ES-I3 (cell line): ENCODE measurements around the gene STK11.

Source experiments
- H3K36me3 ChIP-seq: 2 replicates; pipeline ENCODE4 v1.6.1; 2013; ENCODE audit warnings: mild to moderate bottlenecking, low read length, control low read depth, moderate library complexity; ENCODE audit not compliant: insufficient read depth
- H3K4me1 ChIP-seq: 2 replicates; pipeline ENCODE4 v1.6.1; 2013; ENCODE audit warnings: mild to moderate bottlenecking, control low read depth, low read length; ENCODE audit not compliant: insufficient read depth
- H3K9ac ChIP-seq: 2 replicates; pipeline ENCODE4 v1.6.1; 2013; ENCODE audit warnings: low read depth, mild to moderate bottlenecking, low read length, moderate library complexity
- H3K9me3 ChIP-seq: 2 replicates; pipeline ENCODE4 v1.6.1; 2013; ENCODE audit warnings: mild to moderate bottlenecking, low read length, moderate library complexity; ENCODE audit not compliant: control insufficient read depth, insufficient read depth

Gene STK11, protein sequence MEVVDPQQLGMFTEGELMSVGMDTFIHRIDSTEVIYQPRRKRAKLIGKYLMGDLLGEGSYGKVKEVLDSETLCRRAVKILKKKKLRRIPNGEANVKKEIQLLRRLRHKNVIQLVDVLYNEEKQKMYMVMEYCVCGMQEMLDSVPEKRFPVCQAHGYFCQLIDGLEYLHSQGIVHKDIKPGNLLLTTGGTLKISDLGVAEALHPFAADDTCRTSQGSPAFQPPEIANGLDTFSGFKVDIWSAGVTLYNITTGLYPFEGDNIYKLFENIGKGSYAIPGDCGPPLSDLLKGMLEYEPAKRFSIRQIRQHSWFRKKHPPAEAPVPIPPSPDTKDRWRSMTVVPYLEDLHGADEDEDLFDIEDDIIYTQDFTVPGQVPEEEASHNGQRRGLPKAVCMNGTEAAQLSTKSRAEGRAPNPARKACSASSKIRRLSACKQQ

DNA sequence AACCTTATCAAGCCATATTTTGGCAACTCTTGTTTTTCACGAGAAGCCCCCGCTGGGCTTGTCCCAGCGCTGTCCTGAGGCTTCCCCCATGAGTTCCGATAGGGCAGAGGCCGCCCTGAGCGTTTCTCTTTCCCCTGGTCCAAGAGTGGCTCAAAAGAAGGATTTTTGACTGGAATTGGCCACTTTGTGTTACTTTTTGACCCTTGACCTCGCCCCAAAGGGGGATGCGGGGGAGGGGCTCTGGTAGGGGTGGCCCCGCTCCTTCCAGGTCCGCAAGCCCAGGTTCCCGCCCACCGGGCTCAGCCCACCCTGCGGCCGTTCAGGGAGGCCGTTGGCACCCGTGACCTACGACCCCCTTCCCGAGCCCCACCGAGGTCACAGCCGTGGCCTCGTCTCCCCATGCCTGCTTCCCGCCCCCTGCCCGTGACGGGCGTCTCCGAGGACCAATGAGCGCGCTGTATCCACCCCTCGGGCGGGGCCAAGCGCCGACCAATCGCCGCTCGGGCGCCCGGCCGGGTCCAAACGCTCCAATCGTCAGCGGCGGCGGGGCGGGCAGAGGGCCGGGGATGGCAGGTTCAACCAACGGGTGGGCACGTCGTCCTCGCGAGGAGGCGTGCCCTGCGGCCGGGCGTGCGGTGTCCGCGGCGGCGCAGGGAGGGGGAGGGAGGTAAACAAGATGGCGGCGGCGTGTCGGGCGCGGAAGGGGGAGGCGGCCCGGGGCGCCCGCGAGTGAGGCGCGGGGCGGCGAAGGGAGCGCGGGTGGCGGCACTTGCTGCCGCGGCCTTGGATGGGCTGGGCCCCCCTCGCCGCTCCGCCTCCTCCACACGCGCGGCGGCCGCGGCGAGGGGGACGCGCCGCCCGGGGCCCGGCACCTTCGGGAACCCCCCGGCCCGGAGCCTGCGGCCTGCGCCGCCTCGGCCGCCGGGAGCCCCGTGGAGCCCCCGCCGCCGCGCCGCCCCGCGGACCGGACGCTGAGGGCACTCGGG is at the start of gene STK11:
TSS of gene STK11 (plus strand) at position 665 of the 986 bp plus-strand sequence. CDS start 1,136 bp downstream, outside the sequence.
- Histone ChIP-seq H3K36me3 (no peaks in the 10 kb centered on the region), H3K9me3 (no peaks in the 10 kb centered on the region), H3K4me1 (no peaks in the 10 kb centered on the region), H3K9ac (peak within 1 kb of the TSS; percentile 83)

DNA sequence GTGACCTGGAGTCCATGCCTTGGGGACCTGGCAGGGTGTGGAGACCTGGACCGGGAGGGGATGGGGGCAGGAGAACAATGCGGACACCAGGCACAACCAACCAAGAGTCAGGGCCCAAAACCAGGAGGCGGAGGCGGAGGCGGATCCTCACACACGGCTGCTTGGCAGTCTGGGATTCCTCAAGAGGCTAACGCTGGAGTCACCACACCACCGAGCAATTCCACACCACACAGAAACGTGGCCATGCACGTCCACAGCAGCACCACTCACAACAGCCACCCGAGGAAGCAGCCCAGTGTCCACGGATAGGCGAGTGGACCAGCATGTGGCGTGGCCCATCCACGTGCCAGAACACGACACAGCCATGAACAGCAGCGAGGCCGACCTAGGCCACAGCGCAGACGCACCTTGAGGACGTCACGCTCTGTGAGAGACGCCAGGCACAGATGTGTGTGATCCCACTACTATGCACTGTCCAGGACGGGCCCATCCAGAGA is 49.2 kb upstream of the STK11 start:
- Histone ChIP-seq H3K9ac (no peak overlapping the region), H3K36me3 (no peaks in the 10 kb centered on the region), H3K4me1 (no peaks in the 10 kb centered on the region), H3K9me3 (no peaks in the 10 kb centered on the region)

DNA sequence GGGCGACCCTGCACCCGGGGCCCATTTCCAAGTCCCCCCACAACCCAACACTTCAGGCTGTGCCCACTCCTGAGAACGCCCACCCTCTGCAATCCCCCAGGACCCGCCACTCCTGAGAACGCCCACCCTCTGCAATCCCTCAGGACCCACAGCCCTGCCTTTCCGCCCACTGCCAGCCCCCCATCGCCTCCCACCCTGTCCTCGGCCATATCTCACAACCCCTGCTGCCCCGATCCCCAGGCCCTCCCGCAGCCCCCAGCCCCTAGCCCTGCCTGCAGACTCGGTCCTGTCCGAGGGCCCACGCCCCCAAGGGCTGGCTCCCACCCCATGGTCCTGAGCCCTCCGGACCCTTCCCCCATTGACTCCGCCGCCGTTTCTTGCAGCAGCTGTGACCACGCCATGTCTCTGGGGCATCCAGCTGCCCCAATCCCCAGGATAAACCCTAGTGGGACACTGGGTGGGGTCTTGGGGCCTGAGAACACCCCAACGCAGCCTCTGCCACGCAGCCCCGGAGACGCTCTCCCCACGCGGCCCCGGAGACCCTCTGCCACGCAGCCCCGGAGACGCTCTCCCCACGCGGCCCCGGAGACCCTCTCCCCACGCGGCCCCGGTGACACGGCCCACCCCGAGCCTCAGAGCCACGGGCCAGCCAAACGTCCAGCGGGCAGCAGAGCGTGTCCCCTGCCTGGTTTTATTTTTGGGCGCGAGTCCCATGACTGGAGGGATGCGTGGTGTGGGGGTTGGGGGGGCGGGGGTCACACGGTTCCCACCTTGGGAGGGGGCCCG is 48.6 kb upstream of the STK11 start:
- H3K9ac ChIP-seq, result no peak overlapping the region
- no peaks in the 10 kb centered on the region for H3K4me1 ChIP-seq
- H3K36me3 ChIP-seq, result no peaks in the 10 kb centered on the region
- no peaks in the 10 kb centered on the region for H3K9me3 ChIP-seq

DNA sequence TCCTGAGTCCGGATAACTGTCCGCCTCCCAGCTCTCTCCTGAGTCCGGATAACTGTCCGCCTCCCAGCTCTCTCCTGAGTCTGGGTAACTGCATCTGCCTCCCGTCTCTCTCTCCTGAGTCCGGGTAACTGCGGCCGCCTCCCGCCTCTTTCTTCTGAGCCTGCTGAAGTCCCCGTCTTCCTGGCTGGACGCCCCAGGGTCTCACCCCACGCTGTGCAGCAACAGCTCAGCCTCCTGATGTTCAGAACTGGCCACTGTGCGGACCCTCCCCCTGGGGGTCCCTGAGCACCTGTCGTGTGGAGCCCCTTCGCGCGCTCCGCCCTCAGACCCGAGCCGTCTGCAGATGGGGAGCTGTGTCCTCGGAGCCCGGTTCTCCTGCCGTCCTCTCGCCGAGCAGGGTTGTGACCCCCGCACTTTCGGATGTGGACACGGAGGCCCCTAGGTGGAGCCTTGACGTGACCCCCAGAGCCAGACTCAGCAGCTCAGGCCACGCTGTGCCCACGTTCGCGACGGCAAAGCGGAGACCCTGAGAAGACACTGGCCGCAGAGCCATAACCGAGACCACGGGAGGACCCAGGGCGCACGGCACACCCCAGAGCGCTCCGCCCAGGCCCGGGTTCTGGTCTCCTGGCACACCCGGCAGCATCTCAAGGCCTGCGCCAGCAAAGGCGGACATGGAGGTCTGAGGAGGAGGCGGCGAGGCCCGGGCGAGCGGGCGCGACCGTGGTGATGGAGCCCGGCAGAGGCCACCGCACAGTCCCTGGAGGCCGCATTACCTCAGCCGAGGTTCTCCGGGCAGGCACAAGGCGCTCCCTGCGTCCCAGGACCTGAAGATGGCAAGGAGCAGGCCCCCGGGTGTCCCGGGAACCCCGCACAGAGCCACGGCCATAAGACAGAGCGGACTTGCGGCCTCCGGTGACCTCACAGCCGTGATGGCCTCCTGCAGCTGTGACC is 47.4 kb upstream of the STK11 start:
- H3K4me1 ChIP-seq, result no peaks in the 10 kb centered on the region
- no peak overlapping the region for H3K9ac ChIP-seq
- no peaks in the 10 kb centered on the region for H3K36me3 ChIP-seq
- no peaks in the 10 kb centered on the region for H3K9me3 ChIP-seq

DNA sequence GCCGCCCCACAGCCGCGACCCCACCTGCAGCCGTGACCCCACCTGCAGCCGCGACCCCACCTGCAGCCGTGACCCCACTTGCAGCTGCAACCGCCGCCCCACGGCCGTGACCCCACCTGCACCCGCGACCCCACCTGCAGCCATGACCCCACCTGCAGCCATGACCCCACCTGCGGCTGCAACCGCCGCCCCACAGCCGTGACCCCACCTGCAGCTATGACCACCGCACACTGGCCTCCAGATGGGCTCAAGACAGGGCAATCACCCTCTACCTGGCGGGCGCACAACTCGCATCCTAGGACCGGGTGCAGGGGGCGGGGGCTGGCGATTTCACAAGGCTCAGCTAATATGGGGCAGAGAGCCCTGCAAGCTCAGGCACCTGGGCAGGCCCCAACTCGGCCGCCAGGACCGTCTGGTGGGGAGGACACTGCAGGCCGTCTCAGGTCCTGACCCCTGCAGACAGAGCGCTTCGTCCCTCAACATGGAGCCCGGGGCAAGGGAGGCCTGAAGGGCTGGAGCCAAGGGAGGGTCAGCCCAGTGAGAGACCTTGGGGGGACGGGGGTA is 46.6 kb upstream of the STK11 start:
- H3K4me1 ChIP-seq, result no peaks in the 10 kb centered on the region

DNA sequence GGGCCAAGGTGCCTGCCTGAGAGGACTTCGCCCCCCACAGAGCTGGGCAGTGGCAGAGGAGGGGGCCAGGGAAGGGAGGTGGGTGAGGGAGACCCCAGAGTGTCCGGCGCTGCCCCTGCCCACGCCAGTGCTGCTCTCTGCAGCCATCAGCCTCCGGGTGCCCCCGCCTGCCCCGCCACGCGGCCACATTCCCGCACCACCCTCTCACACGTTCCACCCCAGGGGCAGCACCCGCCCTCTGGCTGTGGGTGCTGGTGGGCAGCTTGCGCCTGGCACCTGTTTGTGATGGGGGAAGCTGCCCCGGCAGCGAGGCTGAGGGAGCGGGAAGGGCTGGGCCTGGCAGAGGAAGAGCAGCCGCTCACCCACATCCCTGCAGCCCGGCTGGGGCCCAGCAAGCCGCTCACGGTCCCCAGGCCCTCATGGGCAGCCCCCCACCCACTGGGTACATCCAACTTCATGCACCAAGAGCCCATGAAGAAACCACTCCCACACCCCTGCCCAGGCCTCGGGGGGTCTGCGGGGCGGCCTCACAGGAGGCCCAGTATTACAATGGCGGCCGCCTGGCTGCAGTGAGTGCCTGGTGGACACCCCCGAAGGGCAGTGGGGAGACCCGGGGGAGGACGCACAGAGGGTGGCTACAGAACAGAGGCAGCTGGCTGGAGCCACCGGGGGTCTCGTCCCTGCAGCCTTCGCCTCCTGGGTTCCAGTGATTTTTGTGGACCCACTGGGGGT is 45.5 kb upstream of the STK11 start:
- Histone ChIP-seq H3K9ac (no peak overlapping the region), H3K36me3 (no peaks in the 10 kb centered on the region), H3K9me3 (no peaks in the 10 kb centered on the region), H3K4me1 (no peaks in the 10 kb centered on the region)

More for the DNA sequence above, 46.6 kb upstream of the STK11 start:
- H3K9me3 ChIP-seq, result no peaks in the 10 kb centered on the region
- no peaks in the 10 kb centered on the region for H3K36me3 ChIP-seq
- H3K9ac ChIP-seq, result no peak overlapping the region

DNA sequence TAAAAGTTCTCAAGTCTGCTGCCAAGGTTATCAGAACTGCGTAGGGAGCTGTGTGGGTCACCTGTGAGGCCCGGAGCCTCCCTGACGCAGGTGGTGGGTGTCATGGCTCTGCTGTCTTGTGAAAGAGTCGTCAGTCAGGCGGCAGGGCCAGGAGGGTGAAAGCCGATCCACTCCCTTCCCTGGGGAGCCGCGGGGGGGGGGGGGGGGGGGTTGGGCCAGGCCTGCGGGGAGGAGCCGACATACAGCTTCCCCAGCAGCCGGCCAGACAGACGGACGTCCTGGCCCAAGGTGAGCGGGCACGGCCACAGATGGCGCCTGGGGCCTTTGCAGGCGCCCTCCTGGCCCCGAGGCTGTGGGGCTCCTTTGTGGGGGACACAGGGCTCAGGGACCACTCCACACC is 43.9 kb upstream of the STK11 start:
- H3K9ac ChIP-seq, result no peak overlapping the region

DNA sequence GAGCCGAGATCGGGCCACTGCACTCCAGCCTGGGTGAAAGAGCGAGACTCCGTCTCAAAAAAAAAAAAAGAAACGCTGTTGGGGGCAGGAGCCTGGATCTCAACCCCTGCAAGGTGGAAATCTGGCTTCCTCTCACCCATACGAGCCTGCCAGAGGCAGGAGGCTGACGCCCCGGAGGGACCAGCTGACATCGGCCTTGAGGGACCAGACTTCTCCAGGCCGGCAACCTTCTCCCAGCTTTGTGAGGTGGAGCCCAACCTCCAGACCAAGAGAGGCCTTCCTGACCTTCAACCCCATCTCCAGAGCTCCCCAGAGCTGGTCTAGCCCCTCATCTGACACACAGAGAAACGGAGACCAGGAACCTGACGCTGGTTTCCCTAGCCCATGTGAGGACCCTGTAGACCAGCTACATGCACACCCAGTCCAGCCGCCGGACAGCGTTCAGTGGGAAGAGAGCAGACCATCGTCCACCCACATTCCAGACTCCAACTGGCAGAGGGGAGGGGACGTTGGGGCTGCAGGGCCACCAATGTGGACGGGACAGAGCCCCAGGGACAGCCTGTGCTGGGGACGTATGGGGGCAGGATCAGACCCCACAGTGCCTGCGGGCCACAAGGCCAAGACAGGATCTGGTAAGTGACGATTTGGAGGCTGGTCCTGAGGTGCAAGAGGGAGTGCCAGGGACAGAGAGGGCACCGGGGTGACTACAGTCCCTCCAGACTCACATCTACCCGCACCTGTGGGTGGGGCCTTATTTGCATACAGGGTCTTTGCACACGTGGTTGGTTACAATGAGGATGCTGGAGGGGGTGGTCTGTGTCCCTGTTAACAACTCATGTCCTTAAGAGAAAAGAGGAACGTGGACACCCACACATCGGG is 42.9 kb upstream of the STK11 start:
- H3K9me3 ChIP-seq, result no peaks in the 10 kb centered on the region
- no peaks in the 10 kb centered on the region for H3K36me3 ChIP-seq
- H3K4me1 ChIP-seq, result peaks cover 7% of the 10 kb centered on the region
- H3K9ac ChIP-seq, result no peak overlapping the region

More for the DNA sequence above, 43.9 kb upstream of the STK11 start:
- no peaks in the 10 kb centered on the region for H3K9me3 ChIP-seq
- H3K36me3 ChIP-seq, result no peaks in the 10 kb centered on the region
- H3K4me1 ChIP-seq, result peaks cover 2% of the 10 kb centered on the region

DNA sequence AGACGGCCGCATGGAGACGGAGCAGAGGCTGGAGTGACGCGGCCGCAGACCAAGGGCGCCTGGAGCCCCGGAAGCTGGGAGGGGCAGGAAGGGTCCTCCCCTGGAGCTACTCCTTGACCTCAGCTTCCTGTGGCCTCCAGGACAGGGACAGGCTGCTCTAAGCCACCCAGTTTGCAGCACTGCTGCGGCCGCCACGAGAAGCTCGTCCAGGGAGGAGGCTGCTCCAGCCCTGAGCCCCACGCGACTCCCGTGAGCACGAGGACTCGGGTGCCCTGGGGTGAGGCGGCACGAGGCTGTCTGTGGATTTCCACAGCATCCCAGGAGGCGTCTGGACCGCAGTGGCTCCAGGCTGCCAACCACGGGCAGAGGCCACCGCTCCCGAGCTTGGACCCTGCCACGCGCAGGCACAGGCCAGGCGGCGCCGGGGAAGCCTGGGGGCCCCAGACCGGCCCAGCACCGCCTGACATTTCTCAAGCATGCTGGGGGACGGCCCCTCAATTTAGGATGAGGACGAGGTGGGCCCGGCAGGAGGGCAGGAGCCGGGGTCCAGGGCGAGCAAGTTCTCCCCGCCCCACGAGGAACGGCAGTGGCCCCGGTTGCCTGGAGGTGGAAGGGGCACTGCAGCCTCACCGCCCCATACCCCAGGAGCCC is 42.2 kb upstream of the STK11 start:
- H3K36me3 ChIP-seq, result no peaks in the 10 kb centered on the region
- H3K9me3 ChIP-seq, result no peaks in the 10 kb centered on the region
- H3K9ac ChIP-seq, result no peak overlapping the region
- peaks cover 7% of the 10 kb centered on the region for H3K4me1 ChIP-seq

DNA sequence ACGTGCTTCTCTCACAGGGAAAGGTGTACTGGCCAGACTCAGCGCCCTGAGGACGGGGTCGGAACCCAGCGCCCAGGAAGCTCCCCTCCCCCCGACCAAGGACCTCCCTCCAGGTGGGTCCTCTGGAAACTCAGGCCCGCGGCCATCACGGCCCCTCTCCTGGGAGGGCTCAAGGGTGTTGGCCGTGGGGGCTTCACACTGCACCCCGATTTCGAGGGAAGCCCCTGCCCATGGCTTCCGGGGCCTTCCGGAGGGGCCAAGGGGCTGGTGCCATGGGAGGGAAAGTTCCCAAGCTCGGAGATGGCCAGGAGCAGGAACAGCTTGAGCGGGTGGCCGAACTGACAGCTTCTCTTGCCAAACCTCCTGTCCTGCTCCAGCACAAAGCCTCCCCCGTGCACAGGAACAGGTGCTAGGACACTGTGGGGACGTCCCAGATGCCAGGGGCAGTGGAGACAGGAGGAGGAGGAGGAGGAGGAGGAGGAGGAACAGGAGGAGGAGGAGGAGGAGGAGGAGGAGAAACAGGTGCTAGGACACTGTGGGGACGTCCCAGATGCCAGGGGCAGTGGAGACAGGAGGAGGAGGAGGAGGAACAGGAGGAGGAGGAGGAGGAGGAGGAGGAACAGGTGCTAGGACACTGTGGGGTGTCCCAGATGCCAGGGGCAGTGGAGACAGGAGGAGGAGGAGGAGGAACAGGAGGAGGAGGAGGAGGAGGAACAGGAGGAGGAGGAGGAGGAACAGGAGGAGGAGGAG is 41.5 kb upstream of the STK11 start:
- no peak overlapping the region for H3K9ac ChIP-seq
- no peaks in the 10 kb centered on the region for H3K9me3 ChIP-seq
- H3K4me1 ChIP-seq, result peaks cover 7% of the 10 kb centered on the region
- no peaks in the 10 kb centered on the region for H3K36me3 ChIP-seq
